Natural killer cell (primary cell): ENCODE data around the gene TGFBR3. TPM values are rescaled to one million over a fixed set of nuclear protein-coding genes. Genes with fewer than 3 reads are reported as not detected.
A peak's percentile ranks its signal among the peaks of the same experiment; 100 is the strongest.

ENCODE experiments used
- ATAC-seq, 3 donors: fragments of 150-1000 bp in 2 of 3; fragments of 200-7000 bp in 1 of 3; cut with Tn5 transposase; 1 replicate in 1 of 3; 2 replicates in 2 of 3; pipeline ENCODE4 v1.10.0; 2021; ENCODE audit warnings: mild to moderate bottlenecking in 2 of 3, moderate library complexity in 2 of 3
- DNase-seq, 2 donors: peaks; one replicate each; pipeline versions ENCODE4 v3.0.0 to v3.0.0-alpha.2; 2013 to 2021; ENCODE audit warnings: mixed read lengths in 1 of 2
- H3K27ac ChIP-seq: one replicate; pipeline ENCODE4 v1.5.1; 2013; ENCODE audit warnings: mild to moderate bottlenecking, low read length
- H3K27me3 ChIP-seq: one replicate; pipeline ENCODE4 v1.6.1; 2013; ENCODE audit warnings: low read length; ENCODE audit not compliant: control insufficient read depth, insufficient read depth
- H3K36me3 ChIP-seq: one replicate; pipeline ENCODE4 v1.6.1; 2013; ENCODE audit warnings: low read length; ENCODE audit not compliant: control insufficient read depth, insufficient read depth
- H3K4me1 ChIP-seq: one replicate; pipeline ENCODE4 v1.6.1; 2013; ENCODE audit warnings: low read length; ENCODE audit not compliant: control insufficient read depth, insufficient read depth
- H3K4me3 ChIP-seq: one replicate; pipeline ENCODE4 v1.5.1; 2013; ENCODE audit warnings: low read length
- H3K9me3 ChIP-seq: one replicate; pipeline ENCODE4 v1.6.1; 2013; ENCODE audit warnings: low read length; ENCODE audit not compliant: control insufficient read depth, insufficient read depth
- H3K27ac Mint-ChIP-seq, 2 donors: one replicate each; pipeline ENCODE4 v1.8.0; 2022; ENCODE audit warnings: mild to moderate bottlenecking in 2 of 2, mixed read lengths in 2 of 2, moderate library complexity in 1 of 2
- H3K27me3 Mint-ChIP-seq, 2 donors: one replicate each; pipeline ENCODE4 v1.8.0; 2022; ENCODE audit warnings: low read depth in 2 of 2, mixed read lengths in 2 of 2
- H3K36me3 Mint-ChIP-seq: one replicate; pipeline ENCODE4 v1.8.0; 2022; ENCODE audit warnings: mixed read lengths
- H3K4me1 Mint-ChIP-seq, 2 donors: one replicate each; pipeline ENCODE4 v1.8.0; 2022; ENCODE audit warnings: mixed read lengths in 2 of 2
- H3K4me3 Mint-ChIP-seq: one replicate; pipeline ENCODE4 v1.8.0; 2022; ENCODE audit warnings: mild to moderate bottlenecking, moderate library complexity, mixed read lengths
- H3K9me3 Mint-ChIP-seq, 2 donors: one replicate each; pipeline ENCODE4 v1.8.0; 2022; ENCODE audit warnings: mixed read lengths in 2 of 2
- CTCF ChIP-seq: fragments of 200-600 bp; IDR thresholded peaks from one replicate; pipeline ENCODE4 v1.8.0; 2022; ENCODE audit warnings: antibody characterized with exemption
- WGBS: methylation state at CpG from one replicate; pipeline ENCODE4 v1.1.7; 2013; ENCODE audit warnings: missing lambda C conversion rate; ENCODE audit not compliant: insufficient coverage; 5-methylcytosine and 5-hydroxymethylcytosine counted together
- intact Hi-C: fragments of 100-400 bp; cut with micrococcal nuclease; formaldehyde crosslinking; loops from one replicate; pipeline ENCODE4 v1.14.2; 2022
- total RNA-seq, 4 donors: library from RNA; stranded (reverse); fragments of 120-200 nt in 1 of 4; gene quantifications; one replicate each; pipeline versions ENCODE4 v1.2.3 to v1.2.4, GENCODE V29; 2013 to 2022

The TGFBR3 gene
- total RNA-seq, 3 donors from 2014 or later (not counting 1 experiment from before 2014, with no cell fraction given): 225 to 274 (median 243) TPM

GRCh38 chr1:91925644-91926435 is 39.9 kb upstream of the TGFBR3 start:
- intact Hi-C loops: loop anchor here (5.0 kb wide), 2 partner anchors 214 to 759 kb away; no protein-coding TSS in a partner anchor
- no peak for DNase-seq
- Histone ChIP-seq H3K27me3 (no peaks in the 10 kb centered on the region), H3K9me3 (no peaks in the 10 kb centered on the region), H3K36me3 (no peaks in the 10 kb centered on the region), H3K4me1 (peaks cover 9% of the 10 kb centered on the region), H3K27ac (no peak overlapping the region), H3K4me3 (no peak overlapping the region)
- Mint-ChIP-seq H3K36me3 (no peaks in the 10 kb centered on the region), H3K27ac (peak overlapping the region in 1 of 2 donors; percentile 14), H3K4me3 (no peak overlapping the region), H3K27me3 (no peaks in the 10 kb centered on the region), H3K4me1 (peaks cover 9% of the 10 kb centered on the region in 2 donors), H3K9me3 (no peaks in the 10 kb centered on the region)
- TF ChIP-seq CTCF: no peak
- 87% methylated on average over 4 of the region's 4 CpGs for WGBS
- ATAC-seq: no peak

GRCh38 chr1:91924146-91924545 is 38.2 kb upstream of the TGFBR3 start:
- peaks cover 9% of the 10 kb centered on the region in 2 donors for H3K4me1 Mint-ChIP-seq
- intact Hi-C loops: no loop called here
- 37% methylated on average over 2 of the region's 2 CpGs for WGBS
- no peaks in the 10 kb centered on the region for H3K36me3 Mint-ChIP-seq
- H3K27ac Mint-ChIP-seq: peak overlapping the region; percentile 0 to 51
- H3K36me3 ChIP-seq: no peaks in the 10 kb centered on the region
- DNase-seq (no peak), ATAC-seq (no peak)
- H3K9me3 ChIP-seq: no peaks in the 10 kb centered on the region
- H3K27me3 ChIP-seq: no peaks in the 10 kb centered on the region
- no peaks in the 10 kb centered on the region for H3K27me3 Mint-ChIP-seq
- H3K4me1 ChIP-seq: peaks cover 9% of the 10 kb centered on the region
- peak overlapping the region; percentile 7 for H3K4me3 Mint-ChIP-seq
- H3K4me3 ChIP-seq: no peak overlapping the region
- H3K27ac ChIP-seq: no peak overlapping the region
- TF ChIP-seq CTCF: no peak
- no peaks in the 10 kb centered on the region for H3K9me3 Mint-ChIP-seq

- no peak overlapping the region for H3K4me3 ChIP-seq
- intact Hi-C loops: no loop called here
- peaks cover 7% of the 10 kb centered on the region for H3K4me1 ChIP-seq
- no peak overlapping the region for H3K4me3 Mint-ChIP-seq
- TF ChIP-seq CTCF: no peak
- peaks cover 9% of the 10 kb centered on the region in 2 donors for H3K4me1 Mint-ChIP-seq
- H3K27me3 Mint-ChIP-seq: no peaks in the 10 kb centered on the region
- no peak for DNase-seq
- 93% methylated on average over 8 of the region's 8 CpGs for WGBS
- H3K27ac ChIP-seq: no peak overlapping the region
- H3K36me3 ChIP-seq: no peaks in the 10 kb centered on the region
- H3K9me3 ChIP-seq: no peaks in the 10 kb centered on the region
- H3K27me3 ChIP-seq: no peaks in the 10 kb centered on the region
- no peaks in the 10 kb centered on the region for H3K9me3 Mint-ChIP-seq
- no peaks in the 10 kb centered on the region for H3K36me3 Mint-ChIP-seq
- ATAC-seq: no peak
- H3K27ac Mint-ChIP-seq: no peak overlapping the region
These were observed 34.0 kb upstream of the TGFBR3 start for GRCh38 chr1:91919962-91920361.
